Neuron (in vitro differentiated cells): Measurements from ENCODE around the gene RAB14.
"Not testable (repeated sequence)": the region's sequence is repeated elsewhere in the genome, so short reads cannot be mapped to it uniquely, and the experiment has no call there.

Experiments
- H2AFZ ChIP-seq: one replicate; pipeline ENCODE4 v1.6.1; 2013; ENCODE audit warnings: low read depth, mild to moderate bottlenecking, inconsistent platforms, low read length, moderate library complexity
- H3K27me3 ChIP-seq: one replicate; pipeline ENCODE4 v1.6.1; 2013; ENCODE audit warnings: low read length; ENCODE audit not compliant: insufficient read depth
- H3K36me3 ChIP-seq: one replicate; pipeline ENCODE4 v1.6.1; 2013; ENCODE audit warnings: low read length; ENCODE audit not compliant: insufficient read depth
- H3K4me1 ChIP-seq: one replicate; pipeline ENCODE4 v1.6.1; 2013; ENCODE audit warnings: low read length; ENCODE audit not compliant: insufficient read depth
- H3K4me3 ChIP-seq: 2 replicates; pipeline ENCODE4 v1.5.1; 2013; ENCODE audit warnings: mild to moderate bottlenecking, low read length, moderate library complexity
- H3K9me3 ChIP-seq: one replicate; pipeline ENCODE4 v1.6.1; 2013; ENCODE audit warnings: low read length

RAB14 gene

DNA sequence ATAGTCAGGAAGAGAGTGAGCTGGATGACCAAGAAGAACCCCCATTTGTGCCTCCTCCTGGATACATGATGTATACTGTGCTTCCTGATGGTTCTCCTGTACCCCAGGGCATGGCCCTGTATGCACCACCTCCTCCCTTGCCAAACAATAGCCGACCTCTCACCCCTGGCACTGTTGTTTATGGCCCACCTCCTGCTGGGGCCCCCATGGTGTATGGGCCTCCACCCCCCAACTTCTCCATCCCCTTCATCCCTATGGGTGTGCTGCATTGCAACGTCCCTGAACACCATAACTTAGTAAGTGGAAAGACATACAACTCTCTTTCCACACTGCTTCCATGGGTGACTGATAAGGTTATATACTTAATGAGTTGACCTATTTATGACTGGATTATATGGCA is 51.5 kb downstream of the RAB14 start:
- Histone ChIP-seq H3K36me3 (peaks cover 64% of the 10 kb centered on the region), H3K4me1 (peaks cover 8% of the 10 kb centered on the region), H3K27me3 (no peaks in the 10 kb centered on the region), H3K4me3 (no peak overlapping the region), H3K9me3 (no peaks in the 10 kb centered on the region), H2AFZ (no peak overlapping the region)

GRCh38 chr9:121144482-121144881 is 57.2 kb downstream of the RAB14 start:
- H3K36me3 ChIP-seq, result peaks cover 82% of the 10 kb centered on the region
- peaks cover 8% of the 10 kb centered on the region for H3K4me1 ChIP-seq
- H3K4me3 ChIP-seq, result no peak overlapping the region
- H2AFZ ChIP-seq, result no peak overlapping the region
- H3K9me3 ChIP-seq, result no peaks in the 10 kb centered on the region
- H3K27me3 ChIP-seq, result no peaks in the 10 kb centered on the region

- H2AFZ ChIP-seq, result no peak overlapping the region
- peaks cover 8% of the 10 kb centered on the region for H3K4me1 ChIP-seq
- peaks cover 84% of the 10 kb centered on the region for H3K36me3 ChIP-seq
Observed at GRCh38 chr9:121143771-121144170, 57.9 kb downstream of the RAB14 start.

DNA sequence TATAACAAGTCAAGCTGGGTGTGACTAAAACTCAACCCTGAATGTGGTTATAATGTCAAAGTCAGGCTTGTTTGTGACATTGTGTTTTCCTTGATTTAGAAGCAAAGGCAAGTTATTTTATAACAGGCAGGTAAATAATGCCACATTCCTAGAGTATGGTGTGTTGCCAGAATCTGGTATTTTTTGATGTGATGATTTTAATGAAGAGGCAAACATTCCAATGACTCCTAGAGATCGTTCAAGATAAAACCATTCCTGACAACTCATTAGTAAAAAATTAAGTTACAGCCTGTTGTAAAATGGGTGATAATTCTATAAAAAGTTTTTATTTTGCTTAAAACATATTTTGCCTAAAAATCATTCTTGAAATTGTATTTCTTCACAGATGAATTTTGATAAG is 60.0 kb downstream of the RAB14 start:
- Histone ChIP-seq H3K27me3 (no peaks in the 10 kb centered on the region), H2AFZ (no peak overlapping the region), H3K4me1 (no peaks in the 10 kb centered on the region), H3K9me3 (no peaks in the 10 kb centered on the region), H3K4me3 (no peak overlapping the region), H3K36me3 (peaks cover 84% of the 10 kb centered on the region)

More at GRCh38 chr9:121143771-121144170, 57.9 kb downstream of the RAB14 start:
- Histone ChIP-seq H3K27me3 (no peaks in the 10 kb centered on the region), H3K4me3 (no peak overlapping the region), H3K9me3 (no peaks in the 10 kb centered on the region)

- Histone ChIP-seq H2AFZ (no peak overlapping the region), H3K4me1 (no peaks in the 10 kb centered on the region), H3K4me3 (no peak overlapping the region), H3K27me3 (no peaks in the 10 kb centered on the region), H3K36me3 (peaks cover 82% of the 10 kb centered on the region), H3K9me3 (no peaks in the 10 kb centered on the region)
Observed at GRCh38 chr9:121141306-121141705, 60.4 kb downstream of the RAB14 start.

GRCh38 chr9:121140162-121140561 is 61.5 kb downstream of the RAB14 start:
- Histone ChIP-seq H3K4me3 (no peak overlapping the region), H3K4me1 (no peaks in the 10 kb centered on the region), H3K36me3 (peaks cover 84% of the 10 kb centered on the region), H3K27me3 (no peaks in the 10 kb centered on the region), H3K9me3 (no peaks in the 10 kb centered on the region), H2AFZ (no peak overlapping the region)

GRCh38 chr9:121138973-121139372 is 62.7 kb downstream of the RAB14 start:
- Histone ChIP-seq H3K36me3 (peaks cover 74% of the 10 kb centered on the region), H3K4me1 (no peaks in the 10 kb centered on the region), H3K4me3 (no peak overlapping the region), H3K9me3 (no peaks in the 10 kb centered on the region), H2AFZ (no peak overlapping the region), H3K27me3 (no peaks in the 10 kb centered on the region)

DNA sequence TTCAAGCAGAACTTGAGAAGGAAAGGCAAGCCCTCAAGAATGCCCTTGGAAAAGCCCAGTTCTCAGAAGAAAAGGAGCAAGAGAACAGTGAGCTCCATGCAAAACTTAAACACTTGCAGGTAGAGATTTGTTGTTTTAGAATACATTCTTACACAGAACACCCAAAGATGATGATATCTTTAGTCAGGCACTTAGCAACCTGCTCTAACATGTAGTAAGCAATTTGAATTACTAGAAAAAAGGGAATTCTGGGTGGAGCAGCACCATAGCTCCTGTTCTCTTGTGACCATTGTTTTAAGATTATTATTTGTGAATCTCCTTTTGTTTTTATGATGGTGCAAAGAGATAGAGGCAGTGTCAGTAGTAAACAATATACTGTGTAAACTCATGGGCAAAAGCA is 63.1 kb downstream of the RAB14 start:
- H3K4me1 ChIP-seq, result no peaks in the 10 kb centered on the region
- H2AFZ ChIP-seq, result no peak overlapping the region
- H3K27me3 ChIP-seq, result no peaks in the 10 kb centered on the region
- no peak overlapping the region for H3K4me3 ChIP-seq
- peaks cover 72% of the 10 kb centered on the region for H3K36me3 ChIP-seq
- H3K9me3 ChIP-seq, result no peaks in the 10 kb centered on the region

GRCh38 chr9:121135642-121136041 is 66.0 kb downstream of the RAB14 start:
- Histone ChIP-seq H3K27me3 (no peaks in the 10 kb centered on the region), H3K9me3 (no peaks in the 10 kb centered on the region), H3K4me3 (no peak overlapping the region), H3K4me1 (no peaks in the 10 kb centered on the region), H2AFZ (no peak overlapping the region), H3K36me3 (peaks cover 54% of the 10 kb centered on the region)

GRCh38 chr9:121133104-121133816 is 68.4 kb downstream of the RAB14 start:
- no peaks in the 10 kb centered on the region for H3K4me1 ChIP-seq
- H3K36me3 ChIP-seq, result peaks cover 32% of the 10 kb centered on the region
- no peaks in the 10 kb centered on the region for H3K27me3 ChIP-seq
- no peak overlapping the region for H3K4me3 ChIP-seq
- H2AFZ ChIP-seq, result no peak overlapping the region
- H3K9me3 ChIP-seq, result no peaks in the 10 kb centered on the region

DNA sequence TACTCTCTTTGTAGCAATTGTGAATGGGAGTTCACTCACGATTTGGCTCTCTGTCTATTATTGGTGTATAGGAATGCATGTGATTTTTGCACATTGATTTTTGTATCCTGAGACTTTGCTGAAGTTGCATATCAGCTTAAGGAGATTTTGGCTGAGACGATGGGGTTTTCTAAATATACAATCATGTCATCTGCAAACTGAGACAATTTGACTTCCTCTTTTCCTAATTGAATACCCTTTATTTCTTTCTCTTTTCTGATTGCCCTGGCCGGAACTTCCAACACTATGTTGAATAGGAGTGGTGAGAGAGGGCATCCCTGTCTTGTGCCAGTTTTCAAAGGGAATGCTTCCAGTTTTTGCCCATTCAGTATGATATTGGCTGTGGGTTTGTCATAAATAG is 72.3 kb downstream of the RAB14 start:
- peaks cover 17% of the 10 kb centered on the region for H3K36me3 ChIP-seq
- H2AFZ ChIP-seq, H3K27me3 ChIP-seq, H3K4me1 ChIP-seq, H3K9me3 ChIP-seq, H3K4me3 ChIP-seq: not testable (repeated sequence)
